HCT116 (cell line): ENCODE data around the gene PCDH1. TPM values are rescaled to one million over a fixed set of nuclear protein-coding genes. Genes with fewer than 3 reads are reported as not detected.

Experiments used
- ATAC-seq: fragments of 200-7000 bp; cut with Tn5 transposase; 2 replicates; pipeline ENCODE4 v1.9.1; 2020; ENCODE audit warnings: mild to moderate bottlenecking, moderate library complexity
- BruUV-seq: library from RNA; stranded (reverse); fragments of 400-500 nt; replicated peaks from 2 replicates; lab custom pipeline; 2021; lab: Mats Ljungman, UMichigan
- CTCF ChIA-PET: fragments of 300-600 bp; sonication (Branson Sonifier 250); formaldehyde crosslinking; loops from one replicate; lab custom pipeline; 2021; ENCODE audit warnings: antibody characterized with exemption; lab: Charles Lee
- POLR2A ChIA-PET: fragments of 300-600, 350-600 bp; sonication (Branson Sonifier 250); formaldehyde crosslinking; loops from one replicate; lab custom pipeline; 2021; ENCODE audit warnings: antibody characterized with exemption; lab: Charles Lee
- RAD21 ChIA-PET, 2 experiments: fragments of 300-600 bp; sonication (Branson Sonifier 250); formaldehyde crosslinking; loops; one replicate each; lab custom pipeline; 2023; ENCODE audit warnings: low total read pairs in 2 of 2; ENCODE audit not compliant: uncharacterized antibody in 2 of 2, unreplicated experiment in 2 of 2, low non-redundant PET in 1 of 2; lab: Charles Lee
- DNase-seq: peaks from one replicate; pipeline ENCODE4 v3.0.0-alpha.2; 2010; ENCODE audit warnings: low read depth, low spot score
- H2AFZ ChIP-seq: fragments of 200-600 bp; shearing (Covaris generic), sonication (generic); 2 replicates; pipeline ENCODE4 v1.6.1; 2017; ENCODE audit warnings: low read depth, mixed run types, mixed read lengths, antibody characterized with exemption, low read length; ENCODE audit not compliant: poor library complexity, severe bottlenecking
- H3K27ac ChIP-seq: 2 replicates; pipeline ENCODE4 v1.5.1; 2012; ENCODE audit warnings: low read depth, low read length
- H3K27me3 ChIP-seq: fragments of 200-600 bp; sonication (generic); 2 replicates; pipeline ENCODE4 v1.6.1; 2016; ENCODE audit warnings: mixed run types, low read length, mixed read lengths; ENCODE audit not compliant: insufficient read depth
- H3K36me3 ChIP-seq, 2 experiments: fragments of 200-500 bp in 1 of 2; fragments of 200-600 bp in 1 of 2; sonication (Bioruptor generic) in 1 of 2; sonication (generic) in 1 of 2; 2 replicates each; pipeline versions ENCODE4 v1.5.1 to v1.6.1; 2014 to 2016; ENCODE audit warnings: low read length in 2 of 2, inconsistent platforms in 1 of 2, mixed read lengths in 1 of 2, mixed run types in 1 of 2; ENCODE audit not compliant: insufficient read depth in 2 of 2, control insufficient read depth in 1 of 2
- H3K4me1 ChIP-seq, 2 experiments: fragments of 200-600 bp in 1 of 2; sonication (generic) in 1 of 2; 2 replicates each; pipeline versions ENCODE4 v1.5.1 to v1.6.1; 2012 to 2017; ENCODE audit warnings: low read length in 2 of 2, inconsistent platforms in 1 of 2, mild to moderate bottlenecking in 1 of 2, mixed read lengths in 1 of 2, mixed run types in 1 of 2, moderate library complexity in 1 of 2; ENCODE audit not compliant: insufficient read depth in 2 of 2, control insufficient read depth in 1 of 2
- H3K4me2 ChIP-seq: fragments of 200-600 bp; sonication (generic); 2 replicates; pipeline ENCODE4 v1.6.1; 2017; ENCODE audit warnings: mixed run types, low read length, mixed read lengths
- H3K4me3 ChIP-seq, 2 experiments: fragments of 200-600 bp in 1 of 2; sonication (generic) in 1 of 2; replicated peaks in 1 of 2; 2 replicates each; pipeline ENCODE4 v1.5.1; 2011 to 2016; ENCODE audit warnings: low read length in 2 of 2, control low read depth in 1 of 2, low read depth in 1 of 2, mild to moderate bottlenecking in 1 of 2, mixed read lengths in 1 of 2, mixed run types in 1 of 2
- H3K79me2 ChIP-seq: fragments of 200-600 bp; sonication (generic); 2 replicates; pipeline ENCODE4 v1.6.1; 2017; ENCODE audit warnings: mild to moderate bottlenecking, mixed run types, low read length, moderate library complexity, mixed read lengths; ENCODE audit not compliant: insufficient read depth
- H3K9ac ChIP-seq: fragments of 200-600 bp; sonication (generic); 2 replicates; pipeline ENCODE4 v1.6.1; 2016; ENCODE audit warnings: low read length, mixed read lengths
- H3K9me2 ChIP-seq: fragments of 200-600 bp; sonication (generic), shearing (Covaris generic); 2 replicates; pipeline ENCODE4 v1.6.1; 2017; ENCODE audit warnings: mixed run types, mild to moderate bottlenecking, moderate library complexity; ENCODE audit not compliant: insufficient read depth
- H3K9me3 ChIP-seq, 2 experiments: fragments of 200-500 bp in 1 of 2; fragments of 200-600 bp in 1 of 2; sonication (Bioruptor generic) in 1 of 2; sonication (generic) in 1 of 2; 2 replicates each; pipeline ENCODE4 v1.6.1; 2014 to 2017; ENCODE audit warnings: low read length in 2 of 2, mixed read lengths in 2 of 2, inconsistent platforms in 1 of 2, low read depth in 1 of 2, mild to moderate bottlenecking in 1 of 2, mixed run types in 1 of 2, moderate library complexity in 1 of 2; ENCODE audit not compliant: control insufficient read depth in 1 of 2, insufficient read depth in 1 of 2
- H4K20me1 ChIP-seq: fragments of 200-600 bp; sonication (generic), shearing (Covaris generic); 2 replicates; pipeline ENCODE4 v1.6.1; 2017; ENCODE audit warnings: mixed run types, mild to moderate bottlenecking, moderate library complexity; ENCODE audit not compliant: insufficient read depth
- CBX3 ChIP-seq: IDR thresholded peaks from 2 replicates; pipeline ENCODE4 v1.6.1; 2012; ENCODE audit warnings: low read depth
- CEBPB ChIP-seq: IDR thresholded peaks from 2 replicates; pipeline ENCODE4 v1.6.1; 2012; ENCODE audit warnings: low read depth
- ELF1 ChIP-seq: IDR thresholded peaks from 2 replicates; pipeline ENCODE4 v1.6.1; 2012; ENCODE audit warnings: low read depth, borderline replicate concordance
- EZH2phosphoT487 ChIP-seq: fragments of 200-600 bp; IDR thresholded peaks from 2 replicates; pipeline ENCODE4 v1.6.1; 2018; ENCODE audit warnings: antibody characterized with exemption, borderline replicate concordance
- FOSL1 ChIP-seq: IDR thresholded peaks from 2 replicates; pipeline ENCODE4 v1.6.1; 2012; ENCODE audit warnings: low read depth
- JUND ChIP-seq: IDR thresholded peaks from 2 replicates; pipeline ENCODE4 v1.6.1; 2012
- MAX ChIP-seq: IDR thresholded peaks from 2 replicates; pipeline ENCODE4 v1.6.1; 2012
- POLR2A ChIP-seq: IDR thresholded peaks from 2 replicates; pipeline ENCODE4 v1.7.0; 2011; ENCODE audit warnings: borderline replicate concordance; ENCODE audit not compliant: insufficient read depth, insufficient read length; ENCODE audit errors: extremely low read depth
- POLR2AphosphoS5 ChIP-seq: IDR thresholded peaks from 2 replicates; pipeline ENCODE4 v1.6.1; 2011; ENCODE audit warnings: mild to moderate bottlenecking, low read depth, low read length, moderate library complexity
- RAD21 ChIP-seq: IDR thresholded peaks from 2 replicates; pipeline ENCODE4 v1.6.1; 2012; ENCODE audit warnings: low read depth, mild to moderate bottlenecking
- SIN3A ChIP-seq: IDR thresholded peaks from 2 replicates; pipeline ENCODE4 v1.6.1; 2012; ENCODE audit warnings: low read depth
- SP1 ChIP-seq: IDR thresholded peaks from 2 replicates; pipeline ENCODE4 v1.6.1; 2012; ENCODE audit warnings: low read depth
- SRF ChIP-seq: IDR thresholded peaks from 2 replicates; pipeline ENCODE4 v1.6.1; 2012; ENCODE audit warnings: low read depth
- TCF7L2 ChIP-seq: IDR thresholded peaks from 2 replicates; pipeline ENCODE4 v1.7.0; 2011; ENCODE audit warnings: borderline replicate concordance, inconsistent platforms; ENCODE audit not compliant: insufficient read depth, insufficient read length; ENCODE audit errors: extremely low read depth
- ZFX ChIP-seq: fragments of 450-650 bp; IDR thresholded peaks from 2 replicates; pipeline ENCODE4 v1.6.1; 2017
- ZNF274 ChIP-seq: fragments of 200-500 bp; sonication (Bioruptor generic); IDR thresholded peaks from 2 replicates; pipeline ENCODE4 v1.6.1; 2014; ENCODE audit warnings: mild to moderate bottlenecking, low read depth, low read length, inconsistent platforms
- intact Hi-C: fragments of 100-400 bp; cut with micrococcal nuclease; formaldehyde crosslinking; loops from 2 replicates; pipeline ENCODE4 v1.10.0; 2022
- total RNA-seq: library from RNA; stranded (reverse); gene quantifications from one replicate; pipeline ENCODE4 v1.2.1, GENCODE V29; 2021; ENCODE audit not compliant: unreplicated experiment
- TF ChIP-seq, protein P1 (sequence below), 3 experiments: fragments of 200-600 bp in 1 of 3; sonication (generic) in 1 of 3; IDR thresholded peaks in 2 of 3; conservative IDR thresholded peaks in 1 of 3; 2 replicates each; pipeline ENCODE4 v1.5.1; 2012 to 2017; ENCODE audit warnings: low read depth in 2 of 3, low read length in 2 of 3, antibody characterized with exemption in 1 of 3, borderline replicate concordance in 1 of 3, control low read depth in 1 of 3, mild to moderate bottlenecking in 1 of 3, mixed read lengths in 1 of 3, mixed run types in 1 of 3, moderate library complexity in 1 of 3; ENCODE audit not compliant: insufficient read depth in 1 of 3

Gene PCDH1
- total RNA-seq, 1 experiment from 2014 or later = 24.2 TPM

- TF ChIP-seq POLR2AphosphoS5 = no peak
- TF ChIP-seq TCF7L2 = no peak
- no peak for TF ChIP-seq JUND
- no peak for TF ChIP-seq CEBPB
- TF ChIP-seq, protein P1, sequence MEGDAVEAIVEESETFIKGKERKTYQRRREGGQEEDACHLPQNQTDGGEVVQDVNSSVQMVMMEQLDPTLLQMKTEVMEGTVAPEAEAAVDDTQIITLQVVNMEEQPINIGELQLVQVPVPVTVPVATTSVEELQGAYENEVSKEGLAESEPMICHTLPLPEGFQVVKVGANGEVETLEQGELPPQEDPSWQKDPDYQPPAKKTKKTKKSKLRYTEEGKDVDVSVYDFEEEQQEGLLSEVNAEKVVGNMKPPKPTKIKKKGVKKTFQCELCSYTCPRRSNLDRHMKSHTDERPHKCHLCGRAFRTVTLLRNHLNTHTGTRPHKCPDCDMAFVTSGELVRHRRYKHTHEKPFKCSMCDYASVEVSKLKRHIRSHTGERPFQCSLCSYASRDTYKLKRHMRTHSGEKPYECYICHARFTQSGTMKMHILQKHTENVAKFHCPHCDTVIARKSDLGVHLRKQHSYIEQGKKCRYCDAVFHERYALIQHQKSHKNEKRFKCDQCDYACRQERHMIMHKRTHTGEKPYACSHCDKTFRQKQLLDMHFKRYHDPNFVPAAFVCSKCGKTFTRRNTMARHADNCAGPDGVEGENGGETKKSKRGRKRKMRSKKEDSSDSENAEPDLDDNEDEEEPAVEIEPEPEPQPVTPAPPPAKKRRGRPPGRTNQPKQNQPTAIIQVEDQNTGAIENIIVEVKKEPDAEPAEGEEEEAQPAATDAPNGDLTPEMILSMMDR (IDR thresholded peaks at IDR 0.05 in 2 of 3, conservative IDR thresholded peaks at IDR 0.05 in 1 of 3; ENCODE audit: borderline replicate concordance in 1 of 3, insufficient read depth in 1 of 3, low read depth in 2 of 3, low read length in 2 of 3) = no peak
- no peak for TF ChIP-seq POLR2A
- no peak for TF ChIP-seq RAD21
- no peak for TF ChIP-seq SIN3A
- no peak for TF ChIP-seq SRF
- no peak for TF ChIP-seq ZNF274
- no peak for TF ChIP-seq FOSL1
These were observed 67.5 kb downstream of the PCDH1 start (continued) for GRCh38 chr5:141810702-141811101.

GRCh38 chr5:141809380-141810096 lies 68.7 kb downstream of the PCDH1 start:
- Histone ChIP-seq H3K4me1 (no peaks in the 10 kb centered on the region; a peak in 1 of 4 replicates), H3K36me3 (no peaks in the 10 kb centered on the region), H3K9ac (no peak overlapping the region), H3K27me3 (peaks cover 12% of the 10 kb centered on the region; the same call in 1 of the 2 replicates), H3K9me2 (no peaks in the 10 kb centered on the region), H3K9me3 (no peaks in the 10 kb centered on the region), H4K20me1 (no peaks in the 10 kb centered on the region), H3K79me2 (no peaks in the 10 kb centered on the region), H3K27ac (no peak overlapping the region), H2AFZ (no peak overlapping the region), H3K4me3 (no peak overlapping the region), H3K4me2 (no peak overlapping the region)
- ChIA-PET POLR2A (no interaction called here), RAD21 (no interaction called here), CTCF (interaction anchor here (0.6 kb wide), 1 partner anchor 52 kb away, joined by 3 read pairs; no protein-coding TSS in a partner anchor)
- no peak for ATAC-seq
- TF ChIP-seq EZH2phosphoT487 (no peak), ZFX (no peak), JUND (no peak), ELF1 (no peak), MAX (no peak), SIN3A (no peak), ZNF274 (no peak), SP1 (no peak), TCF7L2 (no peak), CBX3 (no peak)
- no peak for DNase-seq
- BruUV-seq = no TSS peak
- intact Hi-C loops = no loop called here
